Measurements from ENCODE around the gene ZNF628.

Gene ZNF628

DNA sequence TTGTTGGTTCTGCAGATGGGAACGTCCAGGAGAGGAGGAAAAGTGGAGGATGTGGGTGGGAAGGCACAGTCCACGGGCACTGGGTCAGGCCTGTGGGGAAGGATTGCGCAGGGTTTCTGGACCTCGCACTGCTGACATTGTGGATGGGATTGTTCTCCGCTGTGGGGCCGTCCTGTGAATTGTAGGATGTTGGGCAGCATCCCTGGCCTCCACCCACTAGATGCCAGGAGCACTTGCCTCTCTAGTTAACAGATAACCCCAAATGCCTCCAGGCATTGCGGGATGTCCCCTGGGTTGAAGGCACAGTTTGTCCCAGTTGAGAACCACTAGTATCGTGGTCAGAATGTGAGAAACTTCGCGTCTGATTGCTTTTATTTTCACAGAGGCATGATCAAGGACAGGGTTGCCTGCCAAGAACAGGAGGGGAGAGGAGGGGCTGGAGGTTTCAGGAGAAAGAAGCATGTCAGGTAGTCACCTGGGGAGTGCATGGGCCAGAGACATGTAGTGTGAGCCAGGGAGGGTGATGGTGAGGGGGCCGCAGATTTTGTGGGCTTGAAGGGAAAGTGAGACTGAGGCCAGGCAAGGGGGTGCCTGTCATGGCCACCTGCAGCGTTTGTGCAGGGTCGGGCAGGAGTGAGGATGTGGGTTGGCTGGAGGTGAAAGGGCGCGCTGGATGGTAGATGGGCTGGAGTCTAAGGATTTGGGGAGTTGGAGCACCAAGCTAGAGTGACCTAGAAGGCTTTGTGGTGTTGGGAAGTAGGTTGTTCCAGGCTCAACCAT is 3.2 kb downstream of the ZNF628 start:
- Histone ChIP-seq H4K8ac (ENCODE audit: low read depth, low read length) (no peak overlapping the region), H3K27ac (ENCODE audit: low read depth, low read length) (no peak overlapping the region), H3K27me3 (ENCODE audit: insufficient read depth, low read length) (no peaks in the 10 kb centered on the region), H3K4me3 (ENCODE audit: low read depth, low read length) (no peak overlapping the region), H3K4ac (ENCODE audit: low read depth, low read length) (no peak overlapping the region), H3K14ac (ENCODE audit: low read length) (no peak overlapping the region), H2BK12ac (ENCODE audit: low read length) (peak overlapping the region; percentile 14), H3K23ac (ENCODE audit: low read length) (no peak overlapping the region), H4K12ac (ENCODE audit: low read depth, low read length) (no peak overlapping the region), H3K36me3 (ENCODE audit: control insufficient read depth in 1 of 2, insufficient read depth in 2 of 2, low read length in 2 of 2) (peaks cover 15 to 20% of the 10 kb centered on the region in 2 experiments), H2BK5ac (ENCODE audit: low read depth, low read length, poor library complexity) (no peak overlapping the region), H3K79me2 (ENCODE audit: control insufficient read depth, insufficient read depth, low read length, poor library complexity) (peaks cover 1% of the 10 kb centered on the region), H3K18ac (ENCODE audit: low read length) (no peak overlapping the region), H3K9me3 (ENCODE audit: insufficient read depth, low read depth, low read length) (peaks cover 1% of the 10 kb centered on the region), H2BK120ac (ENCODE audit: insufficient read depth, low read length, poor library complexity) (no peak overlapping the region), H3K9ac (ENCODE audit: low read length) (no peak overlapping the region), H2AK5ac (ENCODE audit: low read length) (no peak overlapping the region), H2AFZ (ENCODE audit: insufficient read depth, low read length, poor library complexity) (no peak overlapping the region), H3K4me1 (ENCODE audit: control insufficient read depth in 1 of 2, insufficient read depth in 2 of 2, low read length in 2 of 2) (peaks cover 16 to 19% of the 10 kb centered on the region in 2 experiments), H3K79me1 (ENCODE audit: low read length) (peaks cover 6% of the 10 kb centered on the region), H4K91ac (ENCODE audit: low read depth, low read length) (no peak overlapping the region), H3K4me2 (ENCODE audit: low read length) (no peak overlapping the region)
- no peak for DNase-seq
- no CpG with 5 or more reads among the region's 15 CpGs for WGBS (ENCODE audit: extremely low coverage, insufficient coverage, insufficient read length)

DNA sequence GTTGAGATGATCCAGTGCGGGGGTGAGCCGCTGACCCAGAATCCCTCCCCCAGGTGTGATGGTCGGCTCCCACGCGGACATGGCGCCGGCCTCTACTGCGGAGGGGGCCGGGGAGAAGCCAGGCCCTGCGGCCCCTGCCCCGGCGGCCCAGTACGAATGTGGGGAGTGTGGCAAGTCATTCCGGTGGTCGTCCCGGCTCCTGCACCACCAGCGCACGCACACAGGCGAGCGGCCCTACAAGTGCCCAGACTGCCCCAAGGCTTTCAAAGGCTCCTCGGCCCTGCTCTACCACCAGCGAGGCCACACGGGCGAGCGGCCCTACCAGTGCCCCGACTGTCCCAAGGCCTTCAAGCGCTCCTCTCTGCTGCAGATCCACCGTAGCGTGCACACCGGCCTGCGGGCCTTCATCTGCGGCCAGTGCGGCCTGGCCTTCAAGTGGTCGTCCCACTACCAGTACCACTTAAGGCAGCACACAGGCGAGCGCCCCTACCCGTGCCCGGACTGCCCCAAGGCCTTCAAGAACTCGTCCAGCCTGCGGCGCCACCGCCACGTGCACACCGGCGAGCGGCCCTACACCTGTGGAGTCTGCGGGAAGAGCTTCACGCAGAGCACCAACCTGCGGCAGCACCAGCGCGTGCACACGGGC is 4.9 kb downstream of the ZNF628 start:
- peaks cover 1% of the 10 kb centered on the region for H3K9me3 ChIP-seq (ENCODE audit: insufficient read depth, low read depth, low read length)
- H3K27ac ChIP-seq (ENCODE audit: low read depth, low read length), result no peak overlapping the region
- peaks cover 13% of the 10 kb centered on the region for H3K79me2 ChIP-seq (ENCODE audit: control insufficient read depth, insufficient read depth, low read length, poor library complexity)
- H3K79me1 ChIP-seq (ENCODE audit: low read length), result peaks cover 18% of the 10 kb centered on the region
- peaks cover 21 to 25% of the 10 kb centered on the region in 2 experiments for H3K36me3 ChIP-seq (ENCODE audit: control insufficient read depth in 1 of 2, insufficient read depth in 2 of 2, low read length in 2 of 2)
- no peak overlapping the region for H2AK5ac ChIP-seq (ENCODE audit: low read length)
- DNase-seq, result no peak
- H3K14ac ChIP-seq (ENCODE audit: low read length), result no peak overlapping the region
- no peak overlapping the region for H3K4ac ChIP-seq (ENCODE audit: low read depth, low read length)
- H4K12ac ChIP-seq (ENCODE audit: low read depth, low read length), result no peak overlapping the region
- H3K23ac ChIP-seq (ENCODE audit: low read length), result no peak overlapping the region
- no peak overlapping the region for H3K4me2 ChIP-seq (ENCODE audit: low read length)
- no peak overlapping the region for H3K9ac ChIP-seq (ENCODE audit: low read length)
- no peak overlapping the region for H2AFZ ChIP-seq (ENCODE audit: insufficient read depth, low read length, poor library complexity)
- no peak overlapping the region for H4K91ac ChIP-seq (ENCODE audit: low read depth, low read length)
- H2BK5ac ChIP-seq (ENCODE audit: low read depth, low read length, poor library complexity), result no peak overlapping the region
- no peak overlapping the region for H3K18ac ChIP-seq (ENCODE audit: low read length)
- no peak overlapping the region for H2BK120ac ChIP-seq (ENCODE audit: insufficient read depth, low read length, poor library complexity)
- peaks cover 24% of the 10 kb centered on the region in 2 experiments for H3K4me1 ChIP-seq (ENCODE audit: control insufficient read depth in 1 of 2, insufficient read depth in 2 of 2, low read length in 2 of 2)
- H4K8ac ChIP-seq (ENCODE audit: low read depth, low read length), result no peak overlapping the region
- no peaks in the 10 kb centered on the region for H3K27me3 ChIP-seq (ENCODE audit: insufficient read depth, low read length)
- WGBS (ENCODE audit: extremely low coverage, insufficient coverage, insufficient read length), result no CpG with 5 or more reads among the region's 52 CpGs
- H3K4me3 ChIP-seq (ENCODE audit: low read depth, low read length), result no peak overlapping the region
- no peak overlapping the region for H2BK12ac ChIP-seq (ENCODE audit: low read length)

DNA sequence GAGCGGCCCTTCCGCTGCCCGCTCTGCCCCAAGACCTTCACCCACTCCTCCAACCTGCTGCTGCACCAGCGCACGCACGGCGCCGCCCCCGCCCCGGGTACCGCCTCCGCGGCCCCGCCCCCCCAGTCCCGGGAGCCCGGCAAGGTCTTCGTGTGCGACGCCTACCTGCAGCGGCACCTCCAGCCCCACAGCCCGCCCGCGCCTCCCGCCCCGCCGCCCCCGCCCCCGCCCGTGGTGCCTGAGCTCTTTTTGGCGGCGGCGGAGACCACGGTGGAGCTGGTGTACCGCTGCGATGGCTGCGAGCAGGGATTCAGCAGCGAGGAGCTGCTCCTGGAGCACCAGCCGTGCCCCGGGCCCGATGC is 5.4 kb downstream of the ZNF628 start:
- no peak for DNase-seq
- no peak overlapping the region for H2AK5ac ChIP-seq (ENCODE audit: low read length)
- no peak overlapping the region for H3K27ac ChIP-seq (ENCODE audit: low read depth, low read length)
- no peak overlapping the region for H3K9ac ChIP-seq (ENCODE audit: low read length)
- H2BK5ac ChIP-seq (ENCODE audit: low read depth, low read length, poor library complexity), result no peak overlapping the region
- no peak overlapping the region for H3K4ac ChIP-seq (ENCODE audit: low read depth, low read length)
- H3K4me1 ChIP-seq (ENCODE audit: control insufficient read depth in 1 of 2, insufficient read depth in 2 of 2, low read length in 2 of 2), result peaks cover 29% of the 10 kb centered on the region in 2 experiments
- peaks cover 16% of the 10 kb centered on the region for H3K79me2 ChIP-seq (ENCODE audit: control insufficient read depth, insufficient read depth, low read length, poor library complexity)
- H3K79me1 ChIP-seq (ENCODE audit: low read length), result peaks cover 23% of the 10 kb centered on the region
- no peak overlapping the region for H2BK12ac ChIP-seq (ENCODE audit: low read length)
- no peak overlapping the region for H3K4me3 ChIP-seq (ENCODE audit: low read depth, low read length)
- no peak overlapping the region for H2BK120ac ChIP-seq (ENCODE audit: insufficient read depth, low read length, poor library complexity)
- H3K23ac ChIP-seq (ENCODE audit: low read length), result no peak overlapping the region
- H3K4me2 ChIP-seq (ENCODE audit: low read length), result no peak overlapping the region
- no CpG with 5 or more reads among the region's 40 CpGs for WGBS (ENCODE audit: extremely low coverage, insufficient coverage, insufficient read length)
- H3K36me3 ChIP-seq (ENCODE audit: control insufficient read depth in 1 of 2, insufficient read depth in 2 of 2, low read length in 2 of 2), result peaks cover 22 to 26% of the 10 kb centered on the region in 2 experiments
- no peak overlapping the region for H2AFZ ChIP-seq (ENCODE audit: insufficient read depth, low read length, poor library complexity)
- H3K18ac ChIP-seq (ENCODE audit: low read length), result no peak overlapping the region
- H4K8ac ChIP-seq (ENCODE audit: low read depth, low read length), result no peak overlapping the region
- peaks cover 1% of the 10 kb centered on the region for H3K9me3 ChIP-seq (ENCODE audit: insufficient read depth, low read depth, low read length)
- H4K12ac ChIP-seq (ENCODE audit: low read depth, low read length), result no peak overlapping the region
- H3K27me3 ChIP-seq (ENCODE audit: insufficient read depth, low read length), result no peaks in the 10 kb centered on the region
- no peak overlapping the region for H4K91ac ChIP-seq (ENCODE audit: low read depth, low read length)
- no peak overlapping the region for H3K14ac ChIP-seq (ENCODE audit: low read length)

DNA sequence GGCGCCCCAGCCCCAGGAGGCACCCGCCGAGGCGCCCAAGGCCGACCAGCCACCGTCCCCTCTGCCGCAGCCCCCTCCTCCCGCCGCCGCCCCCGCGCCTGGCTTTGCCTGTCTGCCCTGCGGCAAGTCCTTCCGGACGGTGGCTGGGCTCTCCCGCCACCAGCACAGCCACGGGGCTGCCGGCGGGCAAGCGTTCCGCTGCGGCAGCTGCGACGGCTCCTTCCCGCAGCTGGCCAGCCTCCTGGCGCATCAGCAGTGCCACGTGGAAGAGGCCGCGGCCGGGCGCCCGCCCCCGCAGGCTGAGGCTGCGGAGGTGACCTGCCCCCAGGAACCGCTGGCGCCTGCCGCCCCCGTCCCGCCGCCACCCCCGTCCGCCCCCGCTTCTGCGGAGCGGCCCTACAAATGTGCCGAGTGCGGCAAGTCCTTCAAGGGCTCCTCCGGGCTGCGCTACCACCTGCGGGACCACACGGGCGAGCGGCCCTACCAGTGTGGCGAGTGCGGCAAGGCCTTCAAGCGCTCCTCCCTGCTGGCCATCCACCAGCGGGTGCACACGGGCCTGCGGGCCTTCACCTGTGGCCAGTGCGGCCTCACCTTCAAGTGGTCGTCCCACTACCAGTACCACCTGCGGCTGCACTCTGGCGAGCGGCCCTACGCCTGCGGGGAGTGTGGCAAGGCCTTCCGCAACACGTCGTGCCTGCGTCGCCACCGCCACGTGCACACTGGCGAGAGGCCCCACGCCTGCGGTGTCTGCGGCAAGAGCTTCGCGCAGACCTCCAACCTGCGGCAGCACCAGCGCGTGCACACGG is 5.9 kb downstream of the ZNF628 start:
- H3K23ac ChIP-seq (ENCODE audit: low read length), result no peak overlapping the region
- H3K4me3 ChIP-seq (ENCODE audit: low read depth, low read length), result no peak overlapping the region
- no peak overlapping the region for H3K27ac ChIP-seq (ENCODE audit: low read depth, low read length)
- H3K9me3 ChIP-seq (ENCODE audit: insufficient read depth, low read depth, low read length), result peaks cover 1% of the 10 kb centered on the region
- H3K27me3 ChIP-seq (ENCODE audit: insufficient read depth, low read length), result no peaks in the 10 kb centered on the region
- no peak overlapping the region for H2BK12ac ChIP-seq (ENCODE audit: low read length)
- H3K14ac ChIP-seq (ENCODE audit: low read length), result no peak overlapping the region
- no peak overlapping the region for H2BK120ac ChIP-seq (ENCODE audit: insufficient read depth, low read length, poor library complexity)
- no peak overlapping the region for H2AFZ ChIP-seq (ENCODE audit: insufficient read depth, low read length, poor library complexity)
- no peak overlapping the region for H2BK5ac ChIP-seq (ENCODE audit: low read depth, low read length, poor library complexity)
- H3K4me1 ChIP-seq (ENCODE audit: control insufficient read depth in 1 of 2, insufficient read depth in 2 of 2, low read length in 2 of 2), result peaks cover 29 to 32% of the 10 kb centered on the region in 2 experiments
- no peak overlapping the region for H4K12ac ChIP-seq (ENCODE audit: low read depth, low read length)
- no peak overlapping the region for H4K8ac ChIP-seq (ENCODE audit: low read depth, low read length)
- no CpG with 5 or more reads among the region's 83 CpGs for WGBS (ENCODE audit: extremely low coverage, insufficient coverage, insufficient read length)
- peaks cover 19% of the 10 kb centered on the region for H3K79me2 ChIP-seq (ENCODE audit: control insufficient read depth, insufficient read depth, low read length, poor library complexity)
- no peak overlapping the region for H3K4me2 ChIP-seq (ENCODE audit: low read length)
- H3K79me1 ChIP-seq (ENCODE audit: low read length), result peaks cover 29% of the 10 kb centered on the region
- H3K4ac ChIP-seq (ENCODE audit: low read depth, low read length), result no peak overlapping the region
- H3K18ac ChIP-seq (ENCODE audit: low read length), result no peak overlapping the region
- H3K36me3 ChIP-seq (ENCODE audit: control insufficient read depth in 1 of 2, insufficient read depth in 2 of 2, low read length in 2 of 2), result peaks cover 22 to 26% of the 10 kb centered on the region in 2 experiments
- no peak overlapping the region for H3K9ac ChIP-seq (ENCODE audit: low read length)
- H2AK5ac ChIP-seq (ENCODE audit: low read length), result no peak overlapping the region
- no peak overlapping the region for H4K91ac ChIP-seq (ENCODE audit: low read depth, low read length)
- DNase-seq, result no peak
